NB4 (cell line): ENCODE results near the gene TCF7L2.

Experiments used
- CTCF ChIP-seq: IDR thresholded peaks from one replicate; pipeline ENCODE4 v1.5.1; 2012; ENCODE audit warnings: low read depth, low read length
- POLR2A ChIP-seq: IDR thresholded peaks from 2 replicates; pipeline ENCODE4 v1.6.1; 2011; ENCODE audit warnings: mild to moderate bottlenecking; ENCODE audit not compliant: insufficient read length; ENCODE audit errors: extremely low read depth

DNA sequence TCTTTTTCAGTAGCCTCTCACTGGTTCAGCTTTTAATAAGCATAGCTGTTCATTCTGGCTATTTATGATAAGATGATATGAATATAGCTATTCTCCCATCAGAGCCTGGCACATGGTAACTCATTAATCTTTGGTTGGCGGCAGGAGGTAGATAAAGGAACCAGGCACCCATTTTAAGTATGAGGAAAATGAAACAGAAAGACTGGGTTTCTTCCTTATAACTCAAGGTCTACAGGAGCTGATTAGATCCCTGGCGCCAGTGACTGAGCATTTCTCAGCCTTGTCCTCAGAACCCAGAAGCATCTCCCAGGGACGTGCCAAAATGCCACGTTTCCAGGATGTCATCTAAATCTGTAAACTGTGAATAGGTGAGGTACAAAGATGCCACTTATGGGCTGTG is 141.9 kb downstream of the TCF7L2 start:
- TF ChIP-seq CTCF: no peak
- TF ChIP-seq POLR2A: no peak
